ENCODE results near the gene CLIC4.

DNA sequence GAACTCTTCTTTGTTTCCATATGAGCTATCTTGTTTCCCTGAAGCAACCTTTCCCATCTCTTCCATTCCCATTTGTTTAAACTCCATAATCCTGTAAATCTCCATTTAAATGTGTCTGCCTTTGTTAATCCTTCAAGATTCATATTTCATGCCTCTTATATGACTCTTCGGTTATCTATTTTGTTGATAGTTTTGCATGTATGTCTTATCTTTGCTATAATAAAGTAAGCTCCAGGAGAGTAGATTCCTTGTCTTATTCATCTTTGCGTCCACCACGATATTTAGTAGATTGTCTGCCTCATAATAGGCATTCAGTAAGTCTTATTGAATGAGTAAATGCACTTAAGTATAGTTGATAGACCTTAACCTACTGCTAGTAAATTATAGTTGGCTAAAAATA lies 18.4 kb downstream of the CLIC4 start:
- TF ChIP-seq, protein P1, sequence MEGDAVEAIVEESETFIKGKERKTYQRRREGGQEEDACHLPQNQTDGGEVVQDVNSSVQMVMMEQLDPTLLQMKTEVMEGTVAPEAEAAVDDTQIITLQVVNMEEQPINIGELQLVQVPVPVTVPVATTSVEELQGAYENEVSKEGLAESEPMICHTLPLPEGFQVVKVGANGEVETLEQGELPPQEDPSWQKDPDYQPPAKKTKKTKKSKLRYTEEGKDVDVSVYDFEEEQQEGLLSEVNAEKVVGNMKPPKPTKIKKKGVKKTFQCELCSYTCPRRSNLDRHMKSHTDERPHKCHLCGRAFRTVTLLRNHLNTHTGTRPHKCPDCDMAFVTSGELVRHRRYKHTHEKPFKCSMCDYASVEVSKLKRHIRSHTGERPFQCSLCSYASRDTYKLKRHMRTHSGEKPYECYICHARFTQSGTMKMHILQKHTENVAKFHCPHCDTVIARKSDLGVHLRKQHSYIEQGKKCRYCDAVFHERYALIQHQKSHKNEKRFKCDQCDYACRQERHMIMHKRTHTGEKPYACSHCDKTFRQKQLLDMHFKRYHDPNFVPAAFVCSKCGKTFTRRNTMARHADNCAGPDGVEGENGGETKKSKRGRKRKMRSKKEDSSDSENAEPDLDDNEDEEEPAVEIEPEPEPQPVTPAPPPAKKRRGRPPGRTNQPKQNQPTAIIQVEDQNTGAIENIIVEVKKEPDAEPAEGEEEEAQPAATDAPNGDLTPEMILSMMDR (IDR thresholded peaks at IDR 0.05 in 4 of 5, conservative IDR thresholded peaks at IDR 0.05 in 1 of 5) = no peak
- no peak for TF ChIP-seq POLR2A (IDR thresholded peaks at IDR 0.05)
